HepG2 (cell line): ENCODE measurements around the gene SPPL3. TPM values are rescaled to one million over a fixed set of nuclear protein-coding genes. Genes with fewer than 3 reads are reported as not detected.

ENCODE experiments used
- ATAC-seq: fragments of 200-7000 bp; cut with Tn5 transposase; 3 replicates; pipeline ENCODE4 v1.9.1; 2020; ENCODE audit warnings: mild to moderate bottlenecking, moderate library complexity
- BruUV-seq: library from RNA; stranded (reverse); fragments of 400-500 nt; replicated peaks from 2 replicates; lab custom pipeline; 2021; lab: Mats Ljungman, UMichigan
- CTCF ChIA-PET: fragments of 300-600 bp; formaldehyde crosslinking; extraction: SDS; loops from one replicate; lab custom pipeline; 2021; ENCODE audit warnings: low total read pairs, inconsistent platforms, low intra/inter-chr PET ratio; lab: Yijun Ruan, JAX
- POLR2A ChIA-PET: fragments of 350-600 bp; sonication (Branson Sonifier 250); formaldehyde crosslinking; loops from one replicate; lab custom pipeline; 2020; ENCODE audit warnings: antibody characterized with exemption, inconsistent platforms; lab: Yijun Ruan, JAX
- DNase-seq: peaks from one replicate; pipeline ENCODE4 v3.0.0-alpha.2; 2015; ENCODE audit warnings: low spot score
- FAIRE-seq: peaks from 3 replicates; lab custom pipeline; 2011; peaks lifted over from hg19 to GRCh38; lab: Jason Lieb, UNC
- H2AFZ ChIP-seq: one replicate; pipeline ENCODE4 v1.6.1; 2011; ENCODE audit warnings: low read length, inconsistent platforms
- H3K27ac ChIP-seq: fragments of 300-600 bp; 3 replicates; pipeline ENCODE4 v1.8.0; 2011; ENCODE audit warnings: mixed run types, mild to moderate bottlenecking, mixed read lengths, low read length, inconsistent platforms; ENCODE audit not compliant: insufficient read depth; ENCODE audit errors: extremely low read length
- H3K27me3 ChIP-seq, 2 experiments: fragments of 200-600 bp in 1 of 2; 2 replicates in 1 of 2; 3 replicates in 1 of 2; pipeline versions ENCODE4 v1.6.0 to v1.8.0; 2011; ENCODE audit warnings: low read length in 2 of 2, mild to moderate bottlenecking in 2 of 2, moderate library complexity in 2 of 2, inconsistent platforms in 1 of 2; ENCODE audit not compliant: insufficient read depth in 2 of 2, control insufficient read depth in 1 of 2
- H3K36me3 ChIP-seq, 2 experiments: fragments of 200-600 bp in 1 of 2; replicated peaks in 1 of 2; 2 replicates in 1 of 2; 3 replicates in 1 of 2; pipeline versions ENCODE4 v1.5.1 to v1.8.0; 2011; ENCODE audit warnings: low read length in 2 of 2, inconsistent platforms in 1 of 2; ENCODE audit not compliant: insufficient read depth in 2 of 2, control insufficient read depth in 1 of 2
- H3K4me1 ChIP-seq: 2 replicates; pipeline ENCODE4 v1.5.1; 2012; ENCODE audit warnings: low read length, inconsistent platforms; ENCODE audit not compliant: insufficient read depth
- H3K4me2 ChIP-seq: 2 replicates; pipeline ENCODE4 v1.6.0; 2011; ENCODE audit warnings: low read depth, low read length, inconsistent platforms
- H3K4me3 ChIP-seq, 3 experiments: fragments of 200-600 bp in 1 of 3; sonication (generic), shearing (Covaris generic) in 1 of 3; replicated peaks in 1 of 3; 2 replicates each; pipeline ENCODE4 v1.5.1; 2011 to 2016; ENCODE audit warnings: low read length in 3 of 3, inconsistent platforms in 2 of 3, low read depth in 2 of 3, mild to moderate bottlenecking in 2 of 3, control low read depth in 1 of 3, mixed read lengths in 1 of 3; ENCODE audit not compliant: insufficient read depth in 1 of 3
- H3K79me2 ChIP-seq: one replicate; pipeline ENCODE4 v1.6.1; 2011; ENCODE audit warnings: low read length, inconsistent platforms; ENCODE audit not compliant: insufficient read depth
- H3K9ac ChIP-seq: 2 replicates; pipeline ENCODE4 v1.6.0; 2011; ENCODE audit warnings: mild to moderate bottlenecking, low read depth, low read length, inconsistent platforms; ENCODE audit not compliant: insufficient read depth
- H3K9me3 ChIP-seq: 2 replicates; pipeline ENCODE4 v1.5.1; 2012; ENCODE audit warnings: mild to moderate bottlenecking, low read length
- H4K20me1 ChIP-seq: 2 replicates; pipeline ENCODE4 v1.6.0; 2011; ENCODE audit warnings: inconsistent platforms, mild to moderate bottlenecking, low read length, moderate library complexity; ENCODE audit not compliant: insufficient read depth
- KLF15 ChIP-seq: sonication (generic); formaldehyde crosslinking; IDR thresholded peaks from 2 replicates; pipeline ENCODE4 v1.8.1; 2023; ENCODE audit warnings: borderline replicate concordance, mild to moderate bottlenecking, inconsistent platforms, missing genetic modification reagents, mixed read lengths
- MXI1 ChIP-seq: IDR thresholded peaks from 3 replicates; pipeline ENCODE4 v1.6.1; 2012; ENCODE audit warnings: low read depth, low read length, inconsistent platforms, borderline replicate concordance
- NFATC3 ChIP-seq: sonication (generic); formaldehyde crosslinking; IDR thresholded peaks from 2 replicates; pipeline ENCODE4 v1.5.1; 2020; ENCODE audit warnings: mild to moderate bottlenecking, missing genetic modification reagents
- ZNF274 ChIP-seq: sonication (generic); formaldehyde crosslinking; IDR thresholded peaks from 2 replicates; pipeline ENCODE4 v1.5.1; 2020; ENCODE audit warnings: mild to moderate bottlenecking, missing genetic modification reagents
- ZNF629 ChIP-seq: sonication (generic); formaldehyde crosslinking; conservative IDR thresholded peaks from 2 replicates; pipeline ENCODE4 v1.5.0; 2020; ENCODE audit warnings: missing genetic modification reagents
- WGBS: methylation state at CpG from one replicate; pipeline ENCODE4 v1.1.6; 2017; ENCODE audit warnings: low lambda C conversion rate; 5-methylcytosine and 5-hydroxymethylcytosine counted together
- in situ Hi-C: cut with HindIII; loops from 2 replicates; pipeline ENCODE4 v1.10.0; 2017; ENCODE audit warnings: low pct_unique_long_range_greater_than_20kb; ENCODE audit not compliant: extremely low pct_ligation_motif_present
- intact Hi-C: fragments of 100-400 bp; cut with micrococcal nuclease; formaldehyde crosslinking; loops from one replicate; pipeline ENCODE4 v1.10.0; 2022; ENCODE audit not compliant: unreplicated experiment
- polyA plus RNA-seq, 8 experiments: library from polyadenylated mRNA; depleted of rRNA in 3 of 8; stranded (reverse) in 7 of 8; unstranded in 1 of 8; fragments of >200 nt; fragmentation: Illumina TruSeq in 4 of 8; extraction: Trizol in 4 of 8; gene quantifications; 2 replicates each; pipeline versions ENCODE4 v1.2.1 to v1.2.3, GENCODE V29; 2011 to 2016; ENCODE audit warnings: low read depth in 4 of 8, missing spikeins in 1 of 8, mixed read lengths in 1 of 8; ENCODE audit not compliant: insufficient read depth in 1 of 8
- total RNA-seq, 5 experiments: library from RNA; depleted of rRNA; stranded (reverse); fragments of >200 nt; fragmentation: Illumina TruSeq; extraction: Trizol; gene quantifications; 2 replicates each; pipeline ENCODE4 v1.2.3, GENCODE V29; 2016; ENCODE audit warnings: low read depth in 1 of 5
- TF ChIP-seq, protein P1 (sequence below): sonication (generic); formaldehyde crosslinking; IDR thresholded peaks from 2 replicates; pipeline ENCODE4 v1.5.1; 2020; ENCODE audit warnings: missing genetic modification reagents, mild to moderate bottlenecking, borderline replicate concordance

SPPL3 gene
- total and polyA plus RNA-seq, 2 of the 13 experiments (the other 11 are each of a cell fraction or from before 2014, with no cell fraction given) = 8.9 to 9.1 TPM

DNA sequence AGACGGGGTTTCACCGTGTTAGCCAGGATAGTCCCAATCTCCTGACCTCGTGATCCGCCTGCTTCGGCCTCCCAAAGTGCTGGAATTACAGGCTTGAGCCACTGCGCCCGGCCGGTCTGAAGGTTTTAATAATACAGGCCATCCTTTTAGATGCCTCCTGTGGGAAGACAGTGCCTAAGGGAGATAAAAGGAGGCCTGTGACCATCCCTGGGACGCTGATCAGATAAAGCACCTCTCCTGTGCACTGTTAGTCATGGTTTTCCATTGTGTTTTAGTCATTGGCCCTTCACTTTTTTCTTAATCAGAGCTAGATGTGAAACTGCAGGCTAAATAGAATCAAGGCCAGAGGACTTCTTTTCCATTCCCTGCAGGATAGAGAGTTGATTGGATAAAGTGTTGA, 186.1 kb downstream of the SPPL3 start:
- no TSS peak for BruUV-seq
- intact Hi-C loops = no loop called here
- POLR2A ChIA-PET = no interaction called here
- WGBS = 92% methylated on average over 6 of the region's 9 CpGs
- no peak overlapping the region for H3K27ac ChIP-seq
- no peaks in the 10 kb centered on the region for H3K9me3 ChIP-seq
- H3K36me3 ChIP-seq = peaks cover 9 to 65% of the 10 kb centered on the region in 2 experiments
- in situ Hi-C loops = no loop called here
- TF ChIP-seq NFATC3 (CRISPR knock-in tag) = no peak
- TF ChIP-seq, protein P1, sequence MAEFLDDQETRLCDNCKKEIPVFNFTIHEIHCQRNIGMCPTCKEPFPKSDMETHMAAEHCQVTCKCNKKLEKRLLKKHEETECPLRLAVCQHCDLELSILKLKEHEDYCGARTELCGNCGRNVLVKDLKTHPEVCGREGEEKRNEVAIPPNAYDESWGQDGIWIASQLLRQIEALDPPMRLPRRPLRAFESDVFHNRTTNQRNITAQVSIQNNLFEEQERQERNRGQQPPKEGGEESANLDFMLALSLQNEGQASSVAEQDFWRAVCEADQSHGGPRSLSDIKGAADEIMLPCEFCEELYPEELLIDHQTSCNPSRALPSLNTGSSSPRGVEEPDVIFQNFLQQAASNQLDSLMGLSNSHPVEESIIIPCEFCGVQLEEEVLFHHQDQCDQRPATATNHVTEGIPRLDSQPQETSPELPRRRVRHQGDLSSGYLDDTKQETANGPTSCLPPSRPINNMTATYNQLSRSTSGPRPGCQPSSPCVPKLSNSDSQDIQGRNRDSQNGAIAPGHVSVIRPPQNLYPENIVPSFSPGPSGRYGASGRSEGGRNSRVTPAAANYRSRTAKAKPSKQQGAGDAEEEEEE (CRISPR knock-in tag) = no peak
- TF ChIP-seq ZNF274 (CRISPR knock-in tag) = no peak
- no peak for TF ChIP-seq ZNF629
- no peak for TF ChIP-seq MXI1
- TF ChIP-seq KLF15 (CRISPR knock-in tag) = no peak
- FAIRE-seq = no peak
- H3K79me2 ChIP-seq = no peaks in the 10 kb centered on the region
- H2AFZ ChIP-seq = no peak overlapping the region
- DNase-seq = no peak
- H3K4me3 ChIP-seq = no peak overlapping the region
- peaks cover 23% of the 10 kb centered on the region for H3K4me1 ChIP-seq
- CTCF ChIA-PET = no interaction called here
- no peaks in the 10 kb centered on the region for H3K27me3 ChIP-seq
- H3K4me2 ChIP-seq = no peak overlapping the region
- H4K20me1 ChIP-seq = no peaks in the 10 kb centered on the region
- H3K9ac ChIP-seq = no peak overlapping the region
- no peak for ATAC-seq
